Suppressor macrophage treated with lipopolysaccharide for 1 hour (primary cell): ENCODE results near the gene CDC42BPA.
A peak's percentile ranks its signal among the peaks of the same experiment; 100 is the strongest.
"Not testable (repeated sequence)": the region's sequence is repeated elsewhere in the genome, so short reads cannot be mapped to it uniquely, and the experiment has no call there.

Experiments
- DNase-seq, 3 donors: peaks; one replicate each; pipeline ENCODE4 v3.0.0-alpha.2; 2020 to 2022

Gene CDC42BPA

DNA sequence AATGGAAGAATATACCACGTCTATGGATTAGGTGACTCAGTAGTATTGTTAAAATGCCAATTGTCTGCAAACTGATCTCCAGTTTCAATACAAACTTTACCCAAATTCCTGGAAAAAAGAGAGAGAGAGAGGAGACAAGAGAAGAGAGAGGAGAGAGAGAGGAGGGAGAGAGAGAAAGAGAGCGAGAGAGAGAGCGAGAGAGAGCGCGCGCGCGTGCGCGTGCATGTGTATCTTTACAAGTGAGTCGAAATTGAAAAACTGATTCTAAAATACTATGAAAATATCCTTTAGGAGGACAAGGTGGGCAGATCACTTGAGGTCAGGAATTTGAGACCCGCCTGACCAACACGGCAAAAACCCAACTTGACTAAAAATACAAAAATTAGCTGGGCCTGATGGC is 65.2 kb downstream of the CDC42BPA start:
- DNase-seq = no peak

DNA sequence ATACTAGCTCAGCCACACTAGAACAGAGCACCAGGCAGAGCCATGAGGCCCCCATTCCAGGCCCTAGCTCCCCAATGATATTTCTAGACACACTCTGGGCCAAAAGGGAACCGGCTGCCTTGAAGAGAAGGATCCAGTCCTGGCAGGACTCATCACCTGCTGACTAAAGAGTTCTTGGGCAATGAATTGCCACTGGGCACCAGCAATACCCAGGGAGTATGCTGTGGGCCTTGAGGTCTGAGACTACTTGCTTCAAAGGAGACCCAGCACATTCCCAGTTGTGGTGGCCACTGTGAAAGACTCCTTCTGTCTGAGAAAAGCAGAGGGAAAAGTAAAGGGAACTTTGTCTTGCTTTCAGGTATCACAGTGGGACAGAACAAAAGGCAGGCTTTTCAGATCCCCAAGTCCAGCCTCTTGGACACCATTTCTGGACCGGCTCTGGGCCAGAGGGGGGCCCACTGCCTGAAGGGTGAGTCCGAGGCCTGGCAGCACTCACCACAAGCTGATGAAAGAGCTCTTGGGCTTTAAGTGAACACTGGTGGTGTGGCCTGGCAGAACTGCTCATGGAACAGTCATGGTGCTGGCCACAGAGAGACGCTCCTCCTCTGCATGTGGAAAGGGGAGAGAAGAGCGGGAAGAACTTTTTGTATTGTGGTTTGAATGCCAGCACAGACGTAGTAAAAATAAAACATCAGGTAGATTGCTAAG is 72.5 kb downstream of the CDC42BPA start:
- DNase-seq = no peak

DNA sequence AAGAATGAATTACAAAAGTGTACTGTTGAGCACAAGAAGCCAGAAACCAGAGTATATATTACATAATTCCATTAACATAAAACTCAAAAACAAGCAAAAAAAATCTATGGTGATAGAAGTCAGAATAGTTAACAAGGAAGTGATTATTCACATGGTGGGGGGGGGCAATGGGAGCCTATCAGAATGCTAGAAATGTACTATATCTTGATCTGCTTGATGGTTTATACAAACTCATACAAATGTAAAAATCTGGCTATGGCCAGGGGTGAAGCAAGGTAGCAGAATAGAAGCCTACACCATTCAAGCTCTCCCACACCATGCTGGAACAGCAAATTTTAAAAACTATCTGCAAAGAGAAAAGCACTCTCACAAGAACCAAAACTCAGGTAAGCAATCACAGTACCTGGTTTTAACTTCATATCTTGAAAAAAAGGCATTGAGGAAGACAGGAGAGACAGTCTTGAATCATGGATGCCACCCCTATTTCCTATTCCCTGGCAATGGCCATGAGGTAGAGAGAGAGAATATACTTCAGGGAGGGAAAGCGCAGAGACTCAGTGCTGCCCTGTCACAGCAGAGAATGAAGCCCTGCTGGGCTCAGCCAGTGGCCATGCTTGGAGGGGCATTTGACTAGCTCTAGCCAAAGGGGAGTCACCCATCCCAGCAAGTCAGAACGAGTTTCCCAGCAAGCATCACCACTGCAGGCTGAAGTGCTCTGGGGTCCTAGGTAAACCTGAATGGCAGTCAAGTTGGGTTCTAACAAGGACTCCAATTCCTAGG is 73.8 kb downstream of the CDC42BPA start:
- no peak for DNase-seq

DNA sequence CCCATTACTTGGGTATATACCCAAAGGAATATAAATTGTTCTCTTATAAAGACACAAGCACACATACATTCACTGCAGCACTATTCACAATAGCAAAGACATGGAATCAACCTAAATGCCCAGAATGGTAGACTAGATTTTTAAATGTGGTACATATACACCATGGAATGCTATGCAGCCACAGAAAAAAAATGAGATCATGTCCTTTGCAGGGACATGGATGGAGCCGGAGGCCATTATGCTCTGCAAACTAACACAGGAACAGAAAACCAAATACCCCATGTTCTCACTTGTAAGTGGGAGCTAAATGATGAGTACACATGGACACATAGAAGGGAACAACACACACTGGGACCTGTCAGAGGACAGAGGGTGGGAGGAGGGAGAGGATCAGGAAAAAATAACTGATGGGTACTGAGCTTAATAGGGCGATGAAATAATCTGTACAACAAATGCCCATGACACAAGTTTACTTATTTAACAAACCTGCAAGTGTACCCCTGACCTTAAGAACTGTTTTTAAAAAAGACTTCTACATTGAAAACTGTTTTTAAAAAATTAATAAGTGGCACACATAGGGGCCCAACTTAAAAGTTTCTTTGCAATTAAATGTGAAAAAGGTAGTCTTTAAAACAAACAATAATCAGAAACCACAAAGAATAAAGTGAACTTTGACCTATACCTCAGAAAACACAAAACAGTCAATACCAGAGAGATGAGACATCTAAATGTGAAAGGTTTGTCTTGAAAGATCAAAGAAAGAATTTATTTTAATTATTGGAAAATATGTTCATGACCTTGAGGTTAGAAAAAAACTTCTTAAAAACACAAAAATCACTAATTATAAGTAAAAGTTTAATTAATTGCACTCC is 75.2 kb downstream of the CDC42BPA start:
- no peak for DNase-seq

DNA sequence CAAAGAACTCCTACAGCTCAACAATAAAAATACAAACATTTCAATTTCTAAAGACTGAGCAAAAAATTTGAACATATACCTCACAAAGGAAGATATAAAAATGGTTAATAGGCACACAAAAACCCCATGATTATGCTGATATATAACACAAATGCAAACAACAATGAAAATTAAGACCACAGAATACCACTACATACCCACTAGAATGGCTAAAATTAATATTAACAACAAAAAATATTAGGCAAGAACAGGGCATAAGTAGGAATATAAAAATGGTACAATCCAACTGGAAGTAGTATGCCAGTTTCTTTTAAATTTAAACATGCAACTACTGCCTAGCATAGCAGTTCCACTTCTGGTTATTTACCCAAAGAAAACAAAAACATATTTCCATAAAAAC is 77.3 kb downstream of the CDC42BPA start:
- no peak for DNase-seq

DNA sequence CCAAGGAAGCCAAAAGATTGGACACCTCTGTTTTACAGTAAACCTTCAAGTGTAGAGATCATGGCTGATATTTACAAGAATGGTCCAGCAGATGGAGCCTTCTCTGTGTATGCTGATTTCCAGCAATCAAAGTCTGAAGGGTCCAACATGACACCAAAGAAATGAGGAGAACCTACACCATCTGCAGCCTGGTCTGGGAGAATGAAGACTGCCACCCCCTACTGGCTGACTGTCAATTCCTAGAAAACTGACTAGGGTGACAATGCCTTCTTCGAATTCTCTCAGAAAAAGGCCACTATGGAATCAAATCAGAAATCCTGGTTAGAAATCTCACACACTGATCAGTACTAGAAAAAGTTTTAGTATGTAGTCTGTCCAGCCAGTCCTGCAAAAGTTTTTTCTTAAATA is 83.3 kb downstream of the CDC42BPA start:
- DNase-seq = peak; percentile 33 to 49 (median 38)

DNA sequence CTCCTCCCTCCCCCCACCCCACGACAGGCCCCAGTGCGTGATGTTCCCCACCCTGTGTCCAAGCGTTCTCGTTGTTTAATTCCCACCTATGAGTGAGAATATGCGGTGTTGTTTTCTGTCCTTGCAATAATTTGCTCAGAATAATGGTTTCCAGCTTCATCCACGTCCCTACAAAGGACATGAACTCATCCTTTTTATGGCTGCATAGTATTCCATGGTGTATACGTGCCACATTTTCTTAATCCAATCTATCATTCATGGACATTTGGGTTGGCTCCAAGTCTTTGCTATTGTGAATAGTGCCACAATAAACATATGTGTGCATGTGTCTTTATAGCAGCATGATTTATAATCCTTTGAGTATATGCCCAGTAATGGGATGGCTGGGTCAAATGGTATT is 87.2 kb downstream of the CDC42BPA start:
- not testable (repeated sequence) for DNase-seq

DNA sequence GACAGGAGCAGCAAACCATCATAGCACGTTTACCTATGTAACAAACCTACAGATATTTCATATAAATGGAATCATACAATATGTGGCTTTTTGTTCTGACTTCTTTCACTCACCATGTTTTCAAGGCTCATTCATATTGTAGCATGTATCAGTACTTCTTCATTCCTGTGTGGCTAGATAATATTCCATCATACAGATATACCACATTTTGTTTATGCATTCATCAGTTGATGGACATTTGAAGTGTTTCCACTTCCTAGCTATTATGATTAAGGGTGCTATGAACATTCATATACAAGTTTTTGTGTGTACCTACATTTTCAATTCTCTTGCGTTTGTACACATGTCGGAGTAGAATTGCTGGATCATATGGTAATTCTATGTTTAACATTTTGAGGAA is 90.1 kb downstream of the CDC42BPA start:
- DNase-seq = no peak

DNA sequence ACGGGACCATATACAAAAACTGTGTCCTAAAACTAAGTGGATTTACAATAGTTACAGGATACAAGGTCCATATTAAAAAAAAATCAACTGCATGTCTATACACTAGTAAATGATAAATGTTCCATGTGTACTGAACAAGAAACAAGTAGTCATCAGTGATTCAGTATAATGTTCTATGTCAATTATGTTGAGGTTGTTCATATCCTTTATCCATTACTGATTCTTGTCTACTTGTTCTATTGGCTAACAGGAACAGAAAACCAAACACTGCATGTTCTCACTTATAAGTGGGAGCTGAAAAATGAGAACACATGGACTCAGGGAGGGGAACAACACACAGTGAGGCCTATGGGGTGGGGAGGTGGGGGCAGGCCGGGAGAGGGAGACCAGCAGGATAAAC is 90.5 kb downstream of the CDC42BPA start:
- DNase-seq = no peak

DNA sequence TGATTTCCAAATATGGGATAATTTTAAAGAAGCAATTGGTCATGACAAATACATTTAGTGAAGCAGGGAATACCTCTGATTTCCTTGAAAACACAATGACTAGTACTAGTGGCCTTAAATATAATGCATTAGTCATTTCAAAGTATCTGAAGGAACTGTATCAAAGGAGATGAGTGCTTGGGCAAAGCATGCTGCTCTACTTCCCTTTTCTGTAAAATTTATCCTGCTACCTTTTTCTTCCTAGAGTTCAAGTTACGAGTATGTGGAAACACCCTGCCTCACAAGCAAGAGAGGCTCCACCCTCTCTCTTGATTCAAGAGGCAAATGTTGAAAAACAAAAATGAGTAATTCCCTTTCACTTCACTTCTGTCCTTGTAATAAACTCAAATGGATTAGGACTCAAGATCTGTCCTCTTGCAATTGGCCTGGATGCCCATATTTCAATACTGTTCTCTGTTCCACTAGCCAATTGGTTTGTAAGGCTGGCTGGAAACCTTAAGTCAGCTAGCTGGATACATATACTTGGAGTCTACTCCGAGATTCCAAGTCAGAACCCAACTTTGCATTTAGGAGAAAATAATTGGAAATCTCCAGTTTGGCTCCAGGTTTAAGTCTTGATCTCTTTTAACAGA is 92.5 kb downstream of the CDC42BPA start:
- peak; percentile 21 to 83 (median 58) for DNase-seq

DNA sequence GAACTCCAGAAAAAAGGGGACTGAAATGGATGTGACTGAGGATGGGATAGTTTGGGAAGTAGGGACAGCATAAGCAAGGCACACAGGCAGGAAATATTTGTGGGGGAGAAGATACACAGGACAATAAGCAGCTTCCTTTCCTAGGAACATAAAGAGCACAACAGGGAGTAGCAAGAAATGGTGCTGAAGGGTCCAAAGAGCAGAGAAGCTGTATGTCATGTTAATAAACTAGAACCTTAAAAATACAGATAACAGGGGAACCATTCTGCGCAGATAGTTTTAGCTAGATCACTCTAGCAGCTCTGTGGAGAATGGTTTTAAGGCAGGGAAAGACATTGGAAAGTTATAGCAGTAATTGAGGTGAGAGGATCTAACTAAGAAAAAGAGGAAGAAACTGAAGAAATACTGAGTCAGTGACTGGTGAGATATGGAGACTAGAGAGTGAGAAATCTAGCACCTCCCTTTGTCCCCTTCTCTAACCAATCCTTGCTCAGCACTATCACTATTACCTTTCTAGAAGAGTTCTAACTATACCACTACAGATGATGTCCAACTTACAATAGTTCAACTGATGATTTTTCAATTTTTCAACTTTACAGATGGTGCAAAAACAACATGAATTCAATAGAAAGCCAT is 95.0 kb downstream of the CDC42BPA start:
- DNase-seq = peak in 1 of 3 donors; percentile 3

DNA sequence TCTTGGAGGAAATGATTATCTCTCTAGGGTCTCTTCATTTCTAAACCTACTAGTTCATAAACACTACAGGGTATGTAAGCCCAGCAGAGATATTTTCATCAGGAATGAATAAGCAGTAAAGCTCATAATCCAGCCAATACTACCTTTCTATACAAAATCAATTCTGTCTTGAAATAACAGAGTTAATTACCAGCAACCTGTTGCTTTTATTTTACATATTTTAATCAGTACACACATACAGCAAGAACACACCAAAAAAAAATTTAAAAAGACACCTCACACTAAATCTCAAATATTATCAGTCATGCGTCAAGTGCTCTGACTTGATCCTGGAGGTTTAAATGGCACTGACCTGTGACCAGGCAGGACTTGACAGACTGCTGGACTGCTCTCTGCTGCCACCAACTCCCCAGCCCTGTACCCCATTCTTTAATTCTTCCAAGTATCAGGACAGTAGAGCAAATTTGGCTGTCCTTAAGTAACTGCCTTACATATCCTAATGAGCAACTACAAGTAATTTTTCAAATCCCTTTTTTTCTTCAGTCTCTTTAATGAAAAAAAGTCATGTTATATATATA is 98.5 kb downstream of the CDC42BPA start:
- no peak for DNase-seq

DNA sequence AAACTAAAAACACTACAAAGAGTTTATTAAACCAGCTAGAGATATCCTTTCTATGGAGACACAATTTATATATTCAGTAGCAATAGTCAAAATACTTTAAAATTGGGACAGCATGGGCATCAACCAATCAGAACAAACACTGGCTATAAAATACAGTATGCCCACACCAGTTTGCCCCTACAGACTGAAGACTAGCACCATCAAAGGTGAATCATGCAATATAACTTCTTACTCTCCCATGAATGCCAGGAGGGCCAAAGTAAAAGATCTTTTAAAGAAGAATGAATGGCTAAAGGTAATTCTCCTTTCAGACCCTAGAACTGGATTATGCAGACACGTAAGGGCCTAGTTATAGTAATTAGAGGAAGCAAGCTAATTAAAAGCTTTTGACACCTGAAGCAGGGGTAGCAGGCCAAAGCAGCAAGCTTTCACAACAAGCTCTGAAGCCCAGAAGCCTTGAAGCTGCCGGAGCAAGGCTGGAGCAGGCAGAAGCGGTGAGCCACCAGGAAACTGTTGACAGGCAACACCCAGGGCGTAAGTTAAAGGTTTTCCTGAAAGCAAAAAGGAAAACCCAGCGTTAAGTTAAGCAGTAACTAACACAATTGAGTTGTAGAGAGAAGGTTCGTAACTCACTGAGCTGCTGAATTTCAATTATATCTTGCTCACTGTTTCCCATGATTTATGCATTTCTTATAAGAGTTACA is 99.3 kb downstream of the CDC42BPA start:
- no peak for DNase-seq

DNA sequence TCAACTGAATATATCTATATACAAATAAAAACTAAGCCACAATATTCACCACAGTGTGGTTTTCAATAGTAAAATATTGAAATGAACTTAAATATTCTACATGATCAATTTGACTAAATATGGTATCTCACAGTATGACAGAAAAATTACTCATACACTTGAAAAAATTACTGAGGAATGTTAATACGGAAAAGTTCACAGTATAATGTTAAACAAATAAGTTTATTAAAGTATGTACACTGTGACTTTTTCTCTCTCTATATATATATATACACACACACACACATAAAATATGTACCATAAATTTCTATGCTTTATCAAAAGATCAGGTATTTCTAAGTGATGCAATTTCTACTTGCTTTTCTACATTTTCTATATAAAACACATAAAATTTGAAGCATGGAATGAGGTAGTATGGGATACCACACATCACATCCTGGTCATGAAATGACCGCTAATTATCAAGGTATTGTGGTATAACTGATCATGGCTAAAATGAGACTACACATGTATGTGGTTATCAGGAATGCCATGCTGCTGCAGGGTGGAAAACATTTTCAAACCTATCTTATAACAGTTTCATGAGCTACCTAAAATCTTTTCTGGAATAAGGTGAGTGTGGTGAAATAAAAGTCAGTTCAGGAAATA is 102.3 kb downstream of the CDC42BPA start:
- no peak for DNase-seq

DNA sequence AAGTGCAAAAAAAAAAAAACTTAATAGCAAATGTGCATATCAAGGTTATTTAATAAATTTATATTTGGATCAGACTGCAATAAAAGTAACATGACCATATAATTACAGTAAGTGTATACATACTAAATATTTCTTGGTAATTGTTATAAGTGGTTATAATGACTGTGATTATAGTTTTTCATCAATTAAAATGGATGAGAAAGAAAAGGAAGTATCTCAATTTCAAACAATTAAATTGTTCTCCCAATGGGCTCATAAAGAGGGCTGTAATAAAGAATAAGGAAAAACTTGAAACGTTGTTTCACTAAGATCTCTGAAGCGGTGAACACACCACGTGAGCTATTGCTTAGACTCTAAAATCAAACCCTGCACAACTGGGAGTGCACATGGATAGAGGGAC is 104.1 kb downstream of the CDC42BPA start:
- no peak for DNase-seq

DNA sequence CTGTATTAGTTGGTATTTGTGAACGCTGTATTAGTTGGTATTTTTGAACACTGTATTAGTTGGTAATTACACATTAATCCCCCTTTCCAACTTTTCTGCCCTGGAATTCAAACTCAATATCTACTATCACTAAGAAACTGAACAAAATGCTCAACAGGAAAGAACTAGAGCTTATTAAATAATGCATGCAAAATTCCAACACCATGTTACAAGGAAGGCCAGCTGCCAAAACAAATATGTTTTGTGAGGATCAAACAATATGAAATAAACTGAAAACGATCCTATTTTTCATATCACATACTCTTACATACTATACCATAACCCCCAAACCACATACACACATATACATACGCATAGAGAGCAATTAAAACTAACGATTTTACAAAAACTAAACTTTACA is 104.9 kb downstream of the CDC42BPA start:
- DNase-seq = no peak

DNA sequence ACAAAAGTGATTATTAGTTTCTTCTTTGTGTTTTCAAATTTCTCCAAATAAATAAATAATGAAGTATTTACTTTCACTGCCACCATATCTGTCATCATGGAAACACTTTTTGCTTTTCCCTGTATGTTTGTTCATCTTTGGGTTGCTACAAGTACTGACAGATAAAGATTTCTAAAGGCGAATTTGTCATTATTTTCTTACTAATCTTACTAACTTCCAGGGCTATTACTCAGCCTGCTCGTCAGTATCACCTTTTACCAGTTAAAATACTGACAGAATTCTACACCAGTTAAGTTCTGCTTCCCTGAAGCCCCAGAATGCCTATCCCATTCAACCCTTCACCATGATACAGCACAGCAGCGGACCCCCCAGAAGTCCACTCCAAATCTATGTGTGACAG is 106.1 kb downstream of the CDC42BPA start:
- no peak for DNase-seq

DNA sequence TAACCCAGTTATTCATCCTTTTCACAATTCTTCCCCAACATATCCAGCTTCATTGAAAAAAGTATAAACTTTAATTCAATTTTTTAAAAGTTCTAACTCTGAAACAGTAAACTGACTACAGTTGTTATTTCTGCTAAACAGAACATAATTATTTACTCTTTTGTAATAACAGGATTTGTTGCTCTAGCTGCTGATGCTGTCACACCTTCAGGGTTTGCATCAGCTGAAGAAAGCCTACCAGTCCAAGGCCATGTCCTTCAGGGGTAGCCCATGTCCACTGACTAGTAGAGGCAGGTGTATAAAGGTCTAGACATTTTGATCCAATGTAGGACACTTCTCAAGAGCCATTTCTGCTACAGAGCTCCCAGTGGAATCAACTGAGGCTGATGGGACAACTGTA is 107.7 kb downstream of the CDC42BPA start:
- DNase-seq = no peak

DNA sequence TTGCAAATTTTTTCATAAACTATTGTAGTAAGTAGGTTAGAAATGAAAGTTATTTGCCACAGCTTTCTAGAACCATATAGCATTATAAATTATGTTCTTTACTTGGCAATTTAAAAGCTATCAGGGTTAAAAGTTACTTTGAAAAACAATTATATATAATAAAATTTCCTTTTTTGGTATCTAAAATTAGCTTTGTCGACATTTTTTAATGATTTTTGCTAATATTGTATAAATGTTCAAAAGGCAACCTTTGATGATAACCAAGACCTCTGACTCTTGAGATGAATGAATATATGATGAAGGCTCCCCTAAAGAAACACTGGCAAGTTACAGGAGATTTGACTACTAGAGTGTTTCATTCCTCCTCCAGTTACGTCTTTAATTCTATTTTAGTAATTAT is 121.2 kb downstream of the CDC42BPA start:
- no peak for DNase-seq

DNA sequence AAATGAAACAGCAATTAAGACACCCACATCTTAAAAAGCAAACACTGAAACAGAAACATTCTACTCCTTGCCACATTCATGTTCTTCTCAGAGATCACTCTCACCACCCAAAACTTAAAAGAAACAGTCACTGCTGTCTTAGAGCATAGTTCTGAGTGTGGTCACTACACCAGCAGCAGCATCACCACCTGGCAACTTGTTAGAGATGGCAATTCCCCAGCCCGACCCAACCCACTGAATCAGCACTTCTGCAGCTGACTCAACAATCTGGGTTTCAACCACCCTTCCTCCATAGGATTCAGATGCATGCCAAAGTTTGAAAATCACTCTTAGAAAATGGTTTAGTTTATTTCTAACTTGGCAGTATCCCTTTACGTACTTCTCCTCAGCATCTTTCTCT is 126.1 kb downstream of the CDC42BPA start:
- DNase-seq = peak; percentile 27 to 36 (median 31)

DNA sequence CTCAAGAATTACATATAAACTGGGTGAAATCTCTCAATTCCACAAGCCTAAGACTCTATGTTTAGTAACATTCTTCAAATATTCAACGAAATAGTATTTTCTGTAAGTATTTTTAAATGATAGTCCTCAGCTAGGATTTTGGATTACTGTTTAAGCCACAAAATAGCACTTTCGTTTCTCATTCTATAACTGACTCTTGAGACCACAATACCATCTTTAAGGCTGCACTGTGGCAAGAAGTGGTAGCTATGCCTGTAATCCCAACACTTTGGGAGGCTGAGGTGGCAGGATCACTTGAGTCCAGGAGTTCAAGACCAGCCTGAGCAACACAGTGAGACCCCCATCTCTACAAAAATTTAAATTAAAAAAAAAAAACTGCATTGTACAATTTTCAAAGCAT is 126.7 kb downstream of the CDC42BPA start:
- DNase-seq = no peak
